SU-DHL-6 (cell line): ENCODE results near the gene UTP14C.
"Not testable (repeated sequence)": the region's sequence is repeated elsewhere in the genome, so short reads cannot be mapped to it uniquely, and the experiment has no call there.

Experiments used
- H2AFZ ChIP-seq: fragments of 200-600 bp; sonication (generic); 2 replicates; pipeline ENCODE4 v1.6.1; 2014; ENCODE audit warnings: low read depth, mild to moderate bottlenecking, moderate library complexity, mixed read lengths, antibody characterized with exemption, low read length; ENCODE audit not compliant: severe bottlenecking
- H3F3A ChIP-seq: fragments of 200-600 bp; shearing (Covaris generic); 2 replicates; pipeline ENCODE4 v1.6.0; 2016; ENCODE audit warnings: antibody characterized with exemption, mild to moderate bottlenecking; ENCODE audit not compliant: insufficient read depth
- H3K27ac ChIP-seq: fragments of 200-600 bp; sonication (generic); 2 replicates; pipeline ENCODE4 v1.5.1; 2016; ENCODE audit warnings: low read depth, mild to moderate bottlenecking, low read length, moderate library complexity, mixed read lengths
- H3K27me3 ChIP-seq: fragments of 200-600 bp; sonication (generic), shearing (Covaris generic); 2 replicates; pipeline ENCODE4 v1.6.0; 2014; ENCODE audit warnings: mild to moderate bottlenecking, low read length
- H3K36me3 ChIP-seq: fragments of 200-600 bp; sonication (generic); 2 replicates; pipeline ENCODE4 v1.6.1; 2014; ENCODE audit warnings: mild to moderate bottlenecking, low read length, mixed read lengths
- H3K4me2 ChIP-seq: fragments of 300-600, 200-600 bp; shearing (Covaris generic), sonication (generic); 2 replicates; pipeline ENCODE4 v1.6.0; 2014; ENCODE audit warnings: low read length, low read depth, mild to moderate bottlenecking; ENCODE audit not compliant: poor library complexity, severe bottlenecking
- H3K4me3 ChIP-seq: fragments of 200-600 bp; sonication (generic); 2 replicates; pipeline ENCODE4 v1.5.1; 2014; ENCODE audit warnings: antibody characterized with exemption, low read length, mild to moderate bottlenecking, mixed read lengths; ENCODE audit not compliant: insufficient read depth, poor library complexity, severe bottlenecking
- H3K79me2 ChIP-seq: fragments of 200-600 bp; sonication (generic); 2 replicates; pipeline ENCODE4 v1.6.1; 2014; ENCODE audit warnings: mild to moderate bottlenecking, low read length, moderate library complexity; ENCODE audit not compliant: insufficient read depth
- H3K9ac ChIP-seq: fragments of 200-600 bp; sonication (generic); 2 replicates; pipeline ENCODE4 v1.7.0; 2014; ENCODE audit warnings: mild to moderate bottlenecking, low read length
- H3K9me2 ChIP-seq: fragments of 200-600 bp; sonication (generic); replicated peaks from 2 replicates; pipeline ENCODE4 v1.6.1; 2014; ENCODE audit warnings: low read length; ENCODE audit not compliant: insufficient read depth
- H3K9me3 ChIP-seq: fragments of 200-600 bp; sonication (generic); 2 replicates; pipeline ENCODE4 v1.6.1; 2014; ENCODE audit warnings: low read length, mixed read lengths; ENCODE audit not compliant: insufficient read depth
- H4K20me1 ChIP-seq: fragments of 200-600 bp; sonication (generic); 2 replicates; pipeline ENCODE4 v1.6.1; 2014; ENCODE audit warnings: low read depth, mild to moderate bottlenecking, antibody characterized with exemption, low read length, moderate library complexity, mixed read lengths
- CTCF ChIP-seq: fragments of 200-600 bp; sonication (generic); IDR thresholded peaks from one replicate; pipeline ENCODE4 v1.5.1; 2017; ENCODE audit warnings: antibody characterized with exemption, mild to moderate bottlenecking, low read length, moderate library complexity; ENCODE audit not compliant: insufficient read depth, poor library complexity, severe bottlenecking
- EZH2phosphoT487 ChIP-seq: fragments of 200-600 bp; sonication (generic), shearing (Covaris generic); conservative IDR thresholded peaks from 2 replicates; pipeline ENCODE4 v1.6.1; 2018; ENCODE audit warnings: mild to moderate bottlenecking, antibody characterized with exemption, low read length, moderate library complexity, mixed read lengths

The UTP14C gene

GRCh38 chr13:52048516-52048915 is 24.0 kb downstream of the UTP14C start:
- no peaks in the 10 kb centered on the region for H3K9me3 ChIP-seq
- no peaks in the 10 kb centered on the region for H3K27me3 ChIP-seq
- H3K79me2 ChIP-seq, result no peaks in the 10 kb centered on the region
- H3F3A ChIP-seq, result no peaks in the 10 kb centered on the region
- H3K4me2 ChIP-seq, result no peak overlapping the region
- H3K9ac ChIP-seq, result no peak overlapping the region
- H3K36me3 ChIP-seq, result no peaks in the 10 kb centered on the region
- H3K9me2 ChIP-seq, result no peaks in the 10 kb centered on the region
- no peaks in the 10 kb centered on the region for H4K20me1 ChIP-seq
- H2AFZ ChIP-seq, result no peak overlapping the region
- TF ChIP-seq CTCF (no peak), EZH2phosphoT487 (no peak)
- no peak overlapping the region for H3K4me3 ChIP-seq
- H3K27ac ChIP-seq, result no peak overlapping the region

- Histone ChIP-seq H2AFZ (no peak overlapping the region), H3K36me3 (no peaks in the 10 kb centered on the region), H3K9me2 (no peaks in the 10 kb centered on the region)
Observed at GRCh38 chr13:52051400-52051799, 26.9 kb downstream of the UTP14C start.

GRCh38 chr13:52053460-52053859 is 29.0 kb downstream of the UTP14C start:
- no peak overlapping the region for H3K27ac ChIP-seq
- TF ChIP-seq CTCF (no peak), EZH2phosphoT487 (no peak)
- H3K36me3 ChIP-seq, result no peaks in the 10 kb centered on the region
- H3K27me3 ChIP-seq, result no peaks in the 10 kb centered on the region
- no peak overlapping the region for H2AFZ ChIP-seq
- no peak overlapping the region for H3K4me3 ChIP-seq
- no peak overlapping the region for H3K9ac ChIP-seq
- no peak overlapping the region for H3K4me2 ChIP-seq
- no peaks in the 10 kb centered on the region for H3K9me2 ChIP-seq
- H3K9me3 ChIP-seq, result no peaks in the 10 kb centered on the region
- no peaks in the 10 kb centered on the region for H3F3A ChIP-seq
- H3K79me2 ChIP-seq, result no peaks in the 10 kb centered on the region
- no peaks in the 10 kb centered on the region for H4K20me1 ChIP-seq

More at GRCh38 chr13:52051400-52051799, 26.9 kb downstream of the UTP14C start:
- H3K27ac ChIP-seq, result no peak overlapping the region
- H3F3A ChIP-seq, result no peaks in the 10 kb centered on the region
- H3K4me2 ChIP-seq, result no peak overlapping the region
- H3K27me3 ChIP-seq, result no peaks in the 10 kb centered on the region
- H3K4me3 ChIP-seq, result no peak overlapping the region
- no peaks in the 10 kb centered on the region for H3K79me2 ChIP-seq
- no peaks in the 10 kb centered on the region for H4K20me1 ChIP-seq
- H3K9ac ChIP-seq, result no peak overlapping the region
- TF ChIP-seq CTCF (no peak), EZH2phosphoT487 (no peak)
- H3K9me3 ChIP-seq, result no peaks in the 10 kb centered on the region

- H3K36me3 ChIP-seq, H3K79me2 ChIP-seq, H3K9ac ChIP-seq, H3K27me3 ChIP-seq, H3K9me2 ChIP-seq, H3K4me3 ChIP-seq, H3K27ac ChIP-seq, H3F3A ChIP-seq, H4K20me1 ChIP-seq, H3K9me3 ChIP-seq, H2AFZ ChIP-seq, H3K4me2 ChIP-seq: not testable (repeated sequence)
Observed at GRCh38 chr13:52061064-52061463, 36.6 kb downstream of the UTP14C start.
